Trophoblast cell (in vitro differentiated cells and primary cell): ENCODE data around the gene PTPRE.

ENCODE experiments used
- DNase-seq, 2 donors: peaks; one replicate each; pipeline ENCODE4 v3.0.0-alpha.2; 2016
- H2AFZ ChIP-seq: 2 replicates; pipeline ENCODE4 v1.6.1; 2013; ENCODE audit warnings: low read length, moderate library complexity, mild to moderate bottlenecking; ENCODE audit not compliant: insufficient read depth, poor library complexity
- H2AK5ac ChIP-seq: 2 replicates; pipeline ENCODE4 v1.6.1; 2013; ENCODE audit warnings: mild to moderate bottlenecking, low read length
- H2BK120ac ChIP-seq: 2 replicates; pipeline ENCODE4 v1.6.1; 2013; ENCODE audit warnings: low read length, mild to moderate bottlenecking, moderate library complexity; ENCODE audit not compliant: insufficient read depth, poor library complexity
- H2BK12ac ChIP-seq: 2 replicates; pipeline ENCODE4 v1.6.1; 2013; ENCODE audit warnings: mild to moderate bottlenecking, low read length, moderate library complexity
- H2BK5ac ChIP-seq: 2 replicates; pipeline ENCODE4 v1.6.1; 2013; ENCODE audit warnings: low read length, low read depth, moderate library complexity, mild to moderate bottlenecking; ENCODE audit not compliant: poor library complexity
- H3K14ac ChIP-seq: 2 replicates; pipeline ENCODE4 v1.6.1; 2013; ENCODE audit warnings: mild to moderate bottlenecking, low read length
- H3K18ac ChIP-seq: 2 replicates; pipeline ENCODE4 v1.6.1; 2013; ENCODE audit warnings: mild to moderate bottlenecking, low read length
- H3K23ac ChIP-seq: 2 replicates; pipeline ENCODE4 v1.6.1; 2013; ENCODE audit warnings: low read length
- H3K27ac ChIP-seq: 2 replicates; pipeline ENCODE4 v1.5.1; 2013; ENCODE audit warnings: low read depth, mild to moderate bottlenecking, inconsistent platforms, low read length, moderate library complexity
- H3K27me3 ChIP-seq: 2 replicates; pipeline ENCODE4 v1.6.1; 2013; ENCODE audit warnings: inconsistent platforms, mild to moderate bottlenecking, low read length, moderate library complexity; ENCODE audit not compliant: insufficient read depth
- H3K36me3 ChIP-seq, 2 experiments: 1 replicate in 1 of 2; 2 replicates in 1 of 2; pipeline ENCODE4 v1.6.1; 2013; ENCODE audit warnings: low read length in 2 of 2, mild to moderate bottlenecking in 2 of 2, moderate library complexity in 1 of 2; ENCODE audit not compliant: insufficient read depth in 2 of 2, control insufficient read depth in 1 of 2
- H3K4ac ChIP-seq: 2 replicates; pipeline ENCODE4 v1.6.1; 2013; ENCODE audit warnings: low read depth, mild to moderate bottlenecking, low read length, moderate library complexity
- H3K4me1 ChIP-seq, 2 experiments: 1 replicate in 1 of 2; 2 replicates in 1 of 2; pipeline ENCODE4 v1.6.1; 2013; ENCODE audit warnings: low read length in 2 of 2, mild to moderate bottlenecking in 2 of 2, moderate library complexity in 1 of 2; ENCODE audit not compliant: insufficient read depth in 2 of 2, control insufficient read depth in 1 of 2
- H3K4me2 ChIP-seq: 2 replicates; pipeline ENCODE4 v1.6.1; 2013; ENCODE audit warnings: inconsistent platforms, mild to moderate bottlenecking, low read length, moderate library complexity
- H3K4me3 ChIP-seq: 2 replicates; pipeline ENCODE4 v1.5.1; 2013; ENCODE audit warnings: mild to moderate bottlenecking, low read depth, low read length, inconsistent platforms
- H3K79me1 ChIP-seq: one replicate; pipeline ENCODE4 v1.6.1; 2013; ENCODE audit warnings: low read length
- H3K79me2 ChIP-seq: 2 replicates; pipeline ENCODE4 v1.6.1; 2013; ENCODE audit warnings: low read length, mild to moderate bottlenecking; ENCODE audit not compliant: control insufficient read depth, insufficient read depth, poor library complexity
- H3K9ac ChIP-seq: 2 replicates; pipeline ENCODE4 v1.6.1; 2013; ENCODE audit warnings: mild to moderate bottlenecking, low read length
- H3K9me3 ChIP-seq: 2 replicates; pipeline ENCODE4 v1.6.1; 2013; ENCODE audit warnings: low read depth, mild to moderate bottlenecking, control low read depth, inconsistent platforms, low read length; ENCODE audit not compliant: insufficient read depth
- H4K12ac ChIP-seq: 2 replicates; pipeline ENCODE4 v1.6.1; 2013; ENCODE audit warnings: low read depth, mild to moderate bottlenecking, low read length, moderate library complexity
- H4K8ac ChIP-seq: 2 replicates; pipeline ENCODE4 v1.6.1; 2013; ENCODE audit warnings: low read depth, mild to moderate bottlenecking, low read length, moderate library complexity
- H4K91ac ChIP-seq: one replicate; pipeline ENCODE4 v1.6.1; 2013; ENCODE audit warnings: low read depth, mild to moderate bottlenecking, low read length, moderate library complexity
- whole genome bisulfite sequencing: extraction: QIAGEN DNeasy Blood & Tissue Kit; methylation state at CpG from one replicate; pipeline ENCODE4 v1.1.7; 2013; ENCODE audit warnings: missing lambda C conversion rate; ENCODE audit not compliant: insufficient read length, insufficient coverage; ENCODE audit errors: extremely low coverage; 5-methylcytosine and 5-hydroxymethylcytosine counted together

PTPRE gene

GRCh38 chr10:128025951-128026350 lies 119.0 kb downstream of the PTPRE start:
- H3K4me3 ChIP-seq = no peak overlapping the region
- no peak overlapping the region for H3K23ac ChIP-seq
- H3K27ac ChIP-seq = no peak overlapping the region
- no peak overlapping the region for H2BK5ac ChIP-seq
- H3K79me2 ChIP-seq = peaks cover 2% of the 10 kb centered on the region
- no peaks in the 10 kb centered on the region for H3K79me1 ChIP-seq
- H2BK120ac ChIP-seq = no peak overlapping the region
- no peak overlapping the region for H3K4ac ChIP-seq
- no peak overlapping the region for H2AFZ ChIP-seq
- no peak overlapping the region for H3K18ac ChIP-seq
- H3K4me2 ChIP-seq = no peak overlapping the region
- no peaks in the 10 kb centered on the region for H3K36me3 ChIP-seq
- DNase-seq = no peak
- H4K12ac ChIP-seq = no peak overlapping the region
- H3K4me1 ChIP-seq = peaks cover 0 to 10% of the 10 kb centered on the region in 2 experiments
- no peaks in the 10 kb centered on the region for H3K27me3 ChIP-seq
- no CpG with 5 or more reads among the region's 6 CpGs for WGBS
- H4K8ac ChIP-seq = no peak overlapping the region
- H3K14ac ChIP-seq = peak overlapping the region; percentile 26
- no peak overlapping the region for H3K9ac ChIP-seq
- H3K9me3 ChIP-seq = no peaks in the 10 kb centered on the region
- H4K91ac ChIP-seq = no peak overlapping the region
- H2BK12ac ChIP-seq = no peak overlapping the region
- no peak overlapping the region for H2AK5ac ChIP-seq

GRCh38 chr10:128026615-128027300 lies 119.9 kb downstream of the PTPRE start:
- H3K4ac ChIP-seq = no peak overlapping the region
- no peaks in the 10 kb centered on the region for H3K9me3 ChIP-seq
- H3K79me2 ChIP-seq = peaks cover 2% of the 10 kb centered on the region
- peak overlapping the region; percentile 24 for H2AFZ ChIP-seq
- no peak overlapping the region for H3K18ac ChIP-seq
- H3K23ac ChIP-seq = no peak overlapping the region
- H3K9ac ChIP-seq = no peak overlapping the region
- H3K4me3 ChIP-seq = no peak overlapping the region
- H3K27ac ChIP-seq = no peak overlapping the region
- no peaks in the 10 kb centered on the region for H3K27me3 ChIP-seq
- no peak overlapping the region for H2BK120ac ChIP-seq
- WGBS = no CpG with 5 or more reads among the region's 4 CpGs
- H3K4me2 ChIP-seq = no peak overlapping the region
- H4K91ac ChIP-seq = no peak overlapping the region
- no peak overlapping the region for H2AK5ac ChIP-seq
- no peaks in the 10 kb centered on the region for H3K79me1 ChIP-seq
- H4K8ac ChIP-seq = no peak overlapping the region
- H4K12ac ChIP-seq = no peak overlapping the region
- peaks cover 0 to 13% of the 10 kb centered on the region in 2 experiments for H3K4me1 ChIP-seq
- DNase-seq = no peak
- H2BK5ac ChIP-seq = no peak overlapping the region
- no peaks in the 10 kb centered on the region for H3K36me3 ChIP-seq
- no peak overlapping the region for H2BK12ac ChIP-seq
- no peak overlapping the region for H3K14ac ChIP-seq

GRCh38 chr10:128027306-128027705 lies 120.4 kb downstream of the PTPRE start:
- Histone ChIP-seq H3K4ac (no peak overlapping the region), H3K79me2 (peaks cover 2% of the 10 kb centered on the region), H4K91ac (no peak overlapping the region), H3K79me1 (no peaks in the 10 kb centered on the region), H3K27ac (no peak overlapping the region), H2AFZ (peak overlapping the region; percentile 24), H3K4me3 (no peak overlapping the region), H2AK5ac (no peak overlapping the region), H3K36me3 (no peaks in the 10 kb centered on the region), H4K12ac (no peak overlapping the region), H3K18ac (no peak overlapping the region), H4K8ac (no peak overlapping the region), H3K23ac (no peak overlapping the region), H2BK5ac (no peak overlapping the region), H2BK120ac (no peak overlapping the region), H3K14ac (no peak overlapping the region), H3K9ac (no peak overlapping the region), H2BK12ac (no peak overlapping the region), H3K9me3 (no peaks in the 10 kb centered on the region), H3K27me3 (no peaks in the 10 kb centered on the region), H3K4me1 (peaks cover 0 to 13% of the 10 kb centered on the region in 2 experiments), H3K4me2 (no peak overlapping the region)
- no CpG with 5 or more reads among the region's 8 CpGs for WGBS
- DNase-seq = peak in 1 of 2 donors; percentile 22

DNA sequence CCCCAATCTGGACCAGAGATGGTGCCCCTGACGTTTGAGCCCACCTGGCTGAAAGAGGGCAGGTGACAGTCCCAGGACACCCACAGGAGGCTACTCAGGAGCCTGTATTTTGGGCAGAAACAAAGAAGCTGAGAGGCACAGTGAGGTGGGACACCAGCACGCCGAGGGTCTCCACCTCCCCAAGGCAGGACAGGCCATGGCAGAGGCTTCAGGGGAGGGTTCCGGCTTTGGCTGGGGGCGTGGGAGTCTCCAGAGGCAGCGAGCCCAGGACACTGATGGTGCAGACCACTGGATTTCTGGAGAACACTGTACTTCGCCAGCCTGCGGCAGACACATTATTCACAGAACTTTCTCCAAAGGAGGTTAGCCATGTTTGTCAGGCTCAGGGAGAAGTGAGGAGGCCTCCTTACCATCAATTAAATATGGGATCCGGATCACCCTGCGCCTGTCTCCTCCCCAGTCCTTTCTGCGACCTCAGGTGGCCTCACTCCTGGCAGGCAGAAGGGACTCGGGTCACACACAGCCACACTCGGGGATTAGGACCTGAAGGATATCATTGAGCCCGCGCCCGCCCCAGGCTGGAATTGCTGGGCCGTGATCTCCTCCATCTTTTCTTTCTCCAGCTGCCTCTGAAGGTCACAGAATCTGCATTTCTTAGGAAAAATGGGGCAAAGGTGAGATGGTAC lies 121.1 kb downstream of the PTPRE start:
- Histone ChIP-seq H3K14ac (no peak overlapping the region), H2BK12ac (no peak overlapping the region), H3K23ac (no peak overlapping the region), H3K4me2 (no peak overlapping the region), H3K27ac (no peak overlapping the region), H4K12ac (no peak overlapping the region), H3K9ac (no peak overlapping the region), H4K8ac (no peak overlapping the region), H2AK5ac (no peak overlapping the region), H3K4ac (no peak overlapping the region), H3K4me1 (peaks cover 0 to 13% of the 10 kb centered on the region in 2 experiments), H2BK120ac (no peak overlapping the region), H3K4me3 (no peak overlapping the region), H2AFZ (no peak overlapping the region), H3K9me3 (no peaks in the 10 kb centered on the region), H3K36me3 (no peaks in the 10 kb centered on the region), H4K91ac (no peak overlapping the region), H3K27me3 (no peaks in the 10 kb centered on the region), H3K79me1 (no peaks in the 10 kb centered on the region), H3K18ac (no peak overlapping the region), H2BK5ac (no peak overlapping the region), H3K79me2 (peaks cover 2% of the 10 kb centered on the region)
- DNase-seq = no peak
- WGBS = no CpG with 5 or more reads among the region's 17 CpGs
